Activated T-helper 1 cell treated with anti-CD3 and anti-CD28 coated beads, Interleukin-12 subunit alpha, Interleukin-12 subunit beta, Interleukin-2, Interleukin-4 antibody, amounts not matched to agents 30 ng/mL and 10 ng/mL and 1 ng/mL, durations not matched to agents 14 hours and 24 hours and 36 hours (primary cell): ENCODE measurements around the gene PPIF. TPM values are rescaled to one million over a fixed set of nuclear protein-coding genes. Genes with fewer than 3 reads are reported as not detected.

Experiments
- DNase-seq: peaks from one replicate; pipeline ENCODE4 v3.0.0; 2021; ENCODE audit warnings: low spot score
- H3K27ac Mint-ChIP-seq: one replicate; pipeline ENCODE4 v1.8.0; 2021; ENCODE audit warnings: mild to moderate bottlenecking, mixed read lengths
- H3K27me3 Mint-ChIP-seq: one replicate; pipeline ENCODE4 v1.8.0; 2022; ENCODE audit warnings: mild to moderate bottlenecking, moderate library complexity, mixed read lengths; ENCODE audit not compliant: insufficient read depth
- H3K36me3 Mint-ChIP-seq: one replicate; pipeline ENCODE4 v1.8.0; 2021; ENCODE audit warnings: low read depth, mixed read lengths
- H3K4me1 Mint-ChIP-seq: one replicate; pipeline ENCODE4 v1.8.0; 2021; ENCODE audit warnings: low read depth, mixed read lengths
- H3K4me3 Mint-ChIP-seq: one replicate; pipeline ENCODE4 v1.8.0; 2021; ENCODE audit warnings: mild to moderate bottlenecking, moderate library complexity, mixed read lengths
- H3K9me3 Mint-ChIP-seq: one replicate; pipeline ENCODE4 v1.8.0; 2021; ENCODE audit warnings: mixed read lengths
- intact Hi-C: fragments of 100-400 bp; cut with micrococcal nuclease; formaldehyde crosslinking; loops from one replicate; pipeline ENCODE4 v1.15.1; 2024
- total RNA-seq: library from RNA; stranded (reverse); gene quantifications from 2 replicates; pipeline ENCODE4 v1.2.3, GENCODE V29; 2022

The PPIF gene
- total RNA-seq, 1 donor from 2014 or later: 155 TPM

GRCh38 chr10:79396520-79396919, 49.3 kb downstream of the PPIF start:
- no peak for DNase-seq
- Mint-ChIP-seq H3K9me3 (no peaks in the 10 kb centered on the region), H3K36me3 (no peaks in the 10 kb centered on the region), H3K4me3 (no peak overlapping the region), H3K27ac (no peak overlapping the region), H3K27me3 (peaks cover 7% of the 10 kb centered on the region), H3K4me1 (no peaks in the 10 kb centered on the region)
- intact Hi-C loops: no loop called here

GRCh38 chr10:79397051-79397450, 49.8 kb downstream of the PPIF start:
- peaks cover 7% of the 10 kb centered on the region for H3K27me3 Mint-ChIP-seq
- DNase-seq: no peak
- H3K4me3 Mint-ChIP-seq: no peak overlapping the region
- intact Hi-C loops: no loop called here
- H3K36me3 Mint-ChIP-seq: no peaks in the 10 kb centered on the region
- no peaks in the 10 kb centered on the region for H3K4me1 Mint-ChIP-seq
- no peaks in the 10 kb centered on the region for H3K9me3 Mint-ChIP-seq
- H3K27ac Mint-ChIP-seq: no peak overlapping the region

DNA sequence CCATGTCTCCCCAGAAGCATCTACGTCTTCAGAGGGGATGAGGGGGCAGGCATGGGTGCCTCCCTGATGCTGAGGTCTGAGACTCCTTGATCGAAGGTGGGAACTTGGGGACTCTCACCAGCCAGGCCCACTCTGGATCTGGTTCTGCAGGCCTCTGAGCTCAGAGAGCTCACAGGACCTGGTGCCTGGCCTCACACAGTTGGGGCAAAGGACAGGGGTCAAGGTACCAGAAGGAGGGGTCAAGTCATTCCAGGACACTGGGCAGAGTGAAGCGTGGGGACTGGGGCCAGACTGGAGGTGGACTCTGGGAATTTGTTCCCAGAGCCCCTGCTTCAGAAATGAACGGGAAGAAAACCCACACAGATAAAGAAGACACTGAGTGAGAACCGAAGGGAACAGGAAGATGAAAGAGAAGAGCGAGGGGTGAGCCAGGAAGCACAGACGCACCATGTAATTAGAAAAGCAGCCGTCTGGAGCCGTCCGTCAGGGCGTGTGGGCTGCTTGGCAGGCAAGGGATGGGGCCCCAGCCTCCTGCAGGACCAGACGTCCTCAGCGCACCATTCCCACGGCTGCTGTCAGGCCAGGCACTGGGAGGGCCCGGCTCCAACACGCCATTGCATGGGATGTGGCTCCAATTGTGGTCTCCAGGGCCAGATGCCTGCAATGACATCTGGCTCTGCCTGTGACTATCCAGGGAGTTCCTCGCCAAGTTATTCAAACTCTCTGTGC, 50.5 kb downstream of the PPIF start:
- Mint-ChIP-seq H3K27ac (no peak overlapping the region), H3K4me1 (no peaks in the 10 kb centered on the region), H3K27me3 (peaks cover 7% of the 10 kb centered on the region), H3K4me3 (no peak overlapping the region), H3K36me3 (no peaks in the 10 kb centered on the region), H3K9me3 (no peaks in the 10 kb centered on the region)
- intact Hi-C loops: no loop called here
- DNase-seq: no peak

GRCh38 chr10:79398642-79399041, 51.4 kb downstream of the PPIF start:
- H3K9me3 Mint-ChIP-seq: no peaks in the 10 kb centered on the region
- intact Hi-C loops: no loop called here
- no peak for DNase-seq

DNA sequence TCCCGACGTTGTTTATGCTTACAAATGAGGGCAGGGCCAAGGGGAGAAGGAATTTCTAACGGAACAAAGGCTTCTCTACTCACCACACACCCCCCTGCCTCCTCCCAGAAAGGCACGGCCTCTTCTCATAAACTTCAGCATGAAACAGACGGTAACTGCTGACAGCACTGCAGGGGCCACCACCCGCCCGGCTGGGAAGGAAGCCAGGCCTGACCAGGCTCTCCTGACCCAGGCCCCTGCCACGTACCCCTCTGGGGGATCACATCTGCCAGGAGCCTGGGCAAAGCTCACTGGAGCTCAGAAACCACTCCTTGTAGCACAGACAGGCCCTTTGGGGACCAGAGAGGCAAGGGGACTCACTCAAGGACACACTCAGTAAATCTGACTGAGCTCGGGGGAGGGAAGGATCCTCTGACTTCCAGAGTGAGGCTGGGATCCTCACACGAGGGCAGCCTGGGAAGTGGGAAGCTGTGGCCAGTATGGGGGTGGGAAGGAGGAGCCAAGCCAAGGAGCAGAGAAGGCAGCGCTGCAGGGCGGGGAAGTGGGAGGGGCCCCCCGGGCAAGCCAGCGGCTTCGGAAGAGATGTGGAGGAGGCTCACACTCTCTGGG, 52.1 kb downstream of the PPIF start:
- no peaks in the 10 kb centered on the region for H3K36me3 Mint-ChIP-seq
- intact Hi-C loops: no loop called here
- no peaks in the 10 kb centered on the region for H3K4me1 Mint-ChIP-seq
- H3K27me3 Mint-ChIP-seq: peaks cover 7% of the 10 kb centered on the region
- no peak overlapping the region for H3K27ac Mint-ChIP-seq
- H3K4me3 Mint-ChIP-seq: no peak overlapping the region
- no peaks in the 10 kb centered on the region for H3K9me3 Mint-ChIP-seq
- DNase-seq: no peak

More at GRCh38 chr10:79398642-79399041, 51.4 kb downstream of the PPIF start:
- Mint-ChIP-seq H3K36me3 (no peaks in the 10 kb centered on the region), H3K27ac (no peak overlapping the region), H3K4me1 (no peaks in the 10 kb centered on the region), H3K27me3 (peaks cover 7% of the 10 kb centered on the region), H3K4me3 (no peak overlapping the region)

DNA sequence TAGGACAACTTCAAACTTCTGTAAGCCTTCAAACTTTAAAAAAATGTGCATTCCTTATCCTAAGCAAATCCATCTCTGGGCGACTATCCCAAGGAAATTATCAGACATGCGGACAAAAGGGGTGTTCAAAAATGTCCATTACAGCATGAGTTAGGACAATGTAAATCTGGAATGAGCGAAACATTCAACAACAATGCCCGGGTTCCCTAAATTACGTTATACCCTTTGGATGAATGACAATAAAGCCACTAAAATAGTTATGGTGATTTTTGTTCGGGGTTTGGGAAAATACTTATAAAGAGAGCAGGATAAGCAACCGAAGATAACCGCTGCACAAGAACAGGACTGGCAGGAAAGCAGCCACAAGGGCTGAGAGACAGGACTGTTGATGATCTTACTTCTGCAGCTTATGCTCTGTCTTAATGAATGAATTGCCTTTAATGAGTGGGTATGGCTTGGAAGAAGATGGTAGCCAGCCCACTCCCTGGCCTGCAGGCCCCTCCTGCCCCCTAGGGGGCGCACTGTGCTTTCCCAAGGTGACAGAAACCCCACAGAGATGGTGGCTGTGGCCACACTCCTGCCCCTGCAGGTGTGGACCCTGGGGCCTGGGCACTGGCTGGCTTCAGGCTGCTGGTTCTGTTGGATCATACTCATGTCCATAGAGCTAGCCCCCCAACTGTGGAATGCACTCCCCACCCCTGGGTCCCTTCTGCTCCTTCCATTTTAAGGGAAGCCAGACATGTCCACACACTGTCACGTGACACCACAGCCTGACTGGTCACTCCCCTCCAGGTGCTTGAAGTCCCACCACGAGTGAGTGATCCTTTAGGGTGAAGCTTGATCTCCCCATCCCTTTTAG, 53.1 kb downstream of the PPIF start:
- H3K4me1 Mint-ChIP-seq: no peaks in the 10 kb centered on the region
- H3K9me3 Mint-ChIP-seq: no peaks in the 10 kb centered on the region
- no peak overlapping the region for H3K27ac Mint-ChIP-seq
- H3K4me3 Mint-ChIP-seq: no peak overlapping the region
- intact Hi-C loops: loop anchor here (1.0 kb wide), 1 partner anchor 67 kb away; no protein-coding TSS in a partner anchor
- peak; percentile 22 for DNase-seq
- peaks cover 5% of the 10 kb centered on the region for H3K27me3 Mint-ChIP-seq
- no peaks in the 10 kb centered on the region for H3K36me3 Mint-ChIP-seq

DNA sequence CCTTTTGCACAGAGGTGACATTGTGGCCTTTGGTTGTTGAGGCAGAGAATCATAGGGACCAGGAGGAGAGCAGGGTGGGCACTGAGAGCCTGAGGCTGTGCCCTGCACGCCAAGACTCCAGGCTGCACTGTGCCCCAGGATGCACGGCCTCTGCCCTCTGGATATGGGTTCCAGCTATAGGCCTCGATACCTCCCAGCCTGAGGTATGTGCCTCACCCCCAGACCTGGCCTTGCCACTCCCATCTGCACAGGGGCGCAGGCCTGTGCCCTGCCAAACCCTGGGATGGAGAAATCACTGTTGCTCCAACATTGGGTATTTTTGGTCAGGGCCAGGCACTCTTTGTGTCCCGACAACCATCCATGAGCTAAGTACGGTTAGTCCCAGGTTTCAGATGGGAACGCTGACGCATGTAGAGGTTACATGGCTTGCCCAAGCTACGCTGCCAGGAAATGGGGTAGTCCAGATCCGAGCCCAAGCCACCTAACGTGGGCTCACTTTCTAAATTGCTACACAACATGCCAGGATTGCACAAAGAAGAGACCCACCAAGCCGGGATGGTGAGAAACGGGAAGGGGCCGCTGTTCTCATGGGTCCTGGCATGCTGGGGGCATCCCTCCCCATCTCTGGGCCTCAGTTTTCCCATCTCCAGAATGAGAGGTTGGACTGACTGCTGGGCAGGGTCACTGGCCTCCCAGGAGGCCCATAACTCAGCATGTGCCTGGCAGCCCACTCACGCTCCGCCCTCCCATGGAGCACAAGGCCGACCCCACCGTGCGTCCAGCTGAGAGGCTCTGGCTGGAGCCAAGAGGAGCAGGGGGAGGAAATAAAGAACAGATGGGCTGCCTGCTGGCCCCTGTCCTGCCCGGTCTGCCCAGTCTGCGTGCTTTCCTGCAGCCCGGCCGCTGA, 54.0 kb downstream of the PPIF start:
- H3K4me1 Mint-ChIP-seq: no peaks in the 10 kb centered on the region

DNA sequence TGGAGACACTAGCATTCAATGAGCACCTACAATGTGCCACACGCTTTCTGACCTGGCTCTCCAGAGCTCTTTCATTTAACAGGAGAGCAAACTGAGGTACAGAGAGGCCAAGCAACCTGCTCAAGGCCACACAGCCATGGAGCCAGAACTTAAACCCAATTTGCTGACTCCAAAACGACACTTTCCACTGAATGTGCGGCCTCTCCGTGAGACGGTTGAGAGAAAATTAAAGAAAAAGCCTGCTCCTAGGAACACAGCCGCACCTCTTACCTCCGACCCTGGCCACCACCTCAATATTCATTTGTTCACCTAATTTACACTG, 55.3 kb downstream of the PPIF start:
- no peaks in the 10 kb centered on the region for H3K4me1 Mint-ChIP-seq
- no peaks in the 10 kb centered on the region for H3K36me3 Mint-ChIP-seq
- H3K9me3 Mint-ChIP-seq: no peaks in the 10 kb centered on the region
- intact Hi-C loops: no loop called here
- H3K4me3 Mint-ChIP-seq: no peak overlapping the region
- DNase-seq: no peak
- peaks cover 4% of the 10 kb centered on the region for H3K27me3 Mint-ChIP-seq
- no peak overlapping the region for H3K27ac Mint-ChIP-seq

More for the DNA sequence above, 54.0 kb downstream of the PPIF start:
- no peak for DNase-seq
- Mint-ChIP-seq H3K27ac (no peak overlapping the region), H3K4me3 (no peak overlapping the region), H3K36me3 (no peaks in the 10 kb centered on the region), H3K9me3 (no peaks in the 10 kb centered on the region), H3K27me3 (peaks cover 4% of the 10 kb centered on the region)
- intact Hi-C loops: no loop called here

DNA sequence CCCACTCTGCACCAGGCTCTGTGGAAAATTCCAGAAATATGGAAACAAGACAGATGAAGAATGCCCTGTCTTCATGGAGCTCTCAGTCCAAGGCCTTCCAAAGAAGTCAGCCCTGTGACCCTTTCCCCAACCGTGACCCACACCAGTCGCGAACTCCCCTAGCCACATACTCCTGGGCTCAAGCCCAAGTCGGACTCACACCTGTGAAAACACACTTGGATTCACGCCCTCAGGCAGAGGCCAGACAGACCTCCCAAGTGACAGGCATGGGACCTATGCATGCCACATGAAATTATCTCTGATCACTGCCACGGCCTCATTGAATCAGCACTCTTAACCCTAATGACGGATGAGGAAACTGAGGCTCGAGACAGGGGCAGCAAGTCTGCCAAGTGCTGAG, 55.7 kb downstream of the PPIF start:
- Mint-ChIP-seq H3K27ac (no peak overlapping the region), H3K36me3 (no peaks in the 10 kb centered on the region), H3K9me3 (no peaks in the 10 kb centered on the region), H3K4me3 (no peak overlapping the region), H3K4me1 (no peaks in the 10 kb centered on the region), H3K27me3 (peaks cover 4% of the 10 kb centered on the region)
- no peak for DNase-seq
- intact Hi-C loops: no loop called here

GRCh38 chr10:79403441-79404230, 56.4 kb downstream of the PPIF start:
- Mint-ChIP-seq H3K27me3 (peaks cover 2% of the 10 kb centered on the region), H3K4me1 (no peaks in the 10 kb centered on the region), H3K9me3 (no peaks in the 10 kb centered on the region), H3K4me3 (no peak overlapping the region), H3K27ac (no peak overlapping the region), H3K36me3 (no peaks in the 10 kb centered on the region)
- intact Hi-C loops: no loop called here
- no peak for DNase-seq

DNA sequence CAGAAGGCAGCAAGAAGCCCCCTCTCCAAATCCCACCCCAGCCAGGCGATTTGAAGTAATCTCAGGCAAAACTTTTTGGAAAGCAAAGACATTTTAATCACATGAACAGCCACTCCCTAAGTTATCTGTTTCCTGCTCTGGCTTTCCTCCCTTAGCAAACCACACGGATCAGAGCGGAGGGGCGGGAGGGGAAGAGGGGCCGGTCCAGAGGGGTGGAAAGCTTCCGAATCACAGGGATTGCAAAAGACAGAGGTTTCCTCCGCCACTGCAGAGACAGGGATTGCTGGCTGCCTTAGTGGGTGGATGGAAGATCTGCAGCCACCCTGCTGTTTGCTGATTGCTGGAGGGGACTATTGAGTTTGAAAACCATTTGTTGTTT, 57.0 kb downstream of the PPIF start:
- no peak overlapping the region for H3K4me3 Mint-ChIP-seq
- intact Hi-C loops: no loop called here

DNA sequence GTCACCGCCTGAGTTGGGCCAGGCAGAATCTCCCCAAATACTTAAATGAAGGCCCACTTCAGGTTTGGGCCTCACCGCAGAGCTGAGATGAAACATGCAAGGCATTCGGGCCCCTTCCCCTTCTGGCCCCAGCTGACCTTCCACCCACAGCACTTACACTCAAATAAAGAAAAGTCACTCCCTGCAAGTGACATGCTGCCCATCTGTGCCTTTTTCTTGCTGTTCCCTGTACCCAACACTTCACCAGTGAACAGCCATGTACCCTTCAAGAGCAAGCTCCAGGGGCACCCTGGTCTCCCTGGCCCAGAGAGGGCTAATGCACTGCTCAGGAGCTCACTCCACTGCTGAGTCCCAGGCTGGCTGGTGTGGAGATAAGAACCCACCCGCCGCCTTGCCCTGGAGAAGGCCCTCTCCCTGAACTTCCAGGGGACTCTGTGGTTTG, 57.4 kb downstream of the PPIF start:
- DNase-seq: no peak
- Mint-ChIP-seq H3K4me3 (no peak overlapping the region), H3K36me3 (no peaks in the 10 kb centered on the region), H3K27me3 (peaks cover 2% of the 10 kb centered on the region), H3K27ac (no peak overlapping the region), H3K4me1 (no peaks in the 10 kb centered on the region), H3K9me3 (no peaks in the 10 kb centered on the region)
- intact Hi-C loops: no loop called here

More for the DNA sequence above, 57.0 kb downstream of the PPIF start:
- H3K27me3 Mint-ChIP-seq: peaks cover 2% of the 10 kb centered on the region
- H3K4me1 Mint-ChIP-seq: no peaks in the 10 kb centered on the region
- no peak overlapping the region for H3K27ac Mint-ChIP-seq
- DNase-seq: no peak
- no peaks in the 10 kb centered on the region for H3K36me3 Mint-ChIP-seq
- no peaks in the 10 kb centered on the region for H3K9me3 Mint-ChIP-seq
